OCI-LY1 (cell line): ENCODE data around the gene TMEM235.

Source experiments
- H2AFZ ChIP-seq: fragments of 200-600 bp; sonication (generic), shearing (Covaris generic); 2 replicates; pipeline ENCODE4 v1.6.0; 2014; ENCODE audit warnings: antibody characterized with exemption, mild to moderate bottlenecking, low read length
- H3F3A ChIP-seq: fragments of 200-600 bp; sonication (generic), shearing (Covaris generic); 2 replicates; pipeline ENCODE4 v1.6.0; 2014; ENCODE audit warnings: mild to moderate bottlenecking, antibody characterized with exemption, low read length, moderate library complexity; ENCODE audit not compliant: insufficient read depth
- H3K27ac ChIP-seq: fragments of 200-600 bp; sonication (generic); 2 replicates; pipeline ENCODE4 v1.5.1; 2014; ENCODE audit warnings: low read length, mixed run types, mild to moderate bottlenecking, low read depth; ENCODE audit not compliant: poor library complexity, severe bottlenecking
- H3K27me3 ChIP-seq: fragments of 200-600 bp; sonication (generic); 2 replicates; pipeline ENCODE4 v1.6.0; 2014; ENCODE audit warnings: antibody characterized with exemption, mild to moderate bottlenecking, low read length, moderate library complexity; ENCODE audit not compliant: insufficient read depth
- H3K36me3 ChIP-seq: fragments of 200-600 bp; sonication (generic); 2 replicates; pipeline ENCODE4 v1.6.1; 2014; ENCODE audit warnings: mild to moderate bottlenecking, antibody characterized with exemption, low read length, moderate library complexity, mixed read lengths; ENCODE audit not compliant: insufficient read depth
- H3K4me1 ChIP-seq: fragments of 200-600 bp; sonication (generic); 2 replicates; pipeline ENCODE4 v1.5.1; 2014; ENCODE audit warnings: mild to moderate bottlenecking, low read length, moderate library complexity; ENCODE audit not compliant: insufficient read depth, severe bottlenecking
- H3K4me2 ChIP-seq: fragments of 200-600 bp; sonication (generic), shearing (Covaris generic); 2 replicates; pipeline ENCODE4 v1.6.1; 2014; ENCODE audit warnings: low read length
- H3K4me3 ChIP-seq: fragments of 200-600 bp; sonication (generic); 2 replicates; pipeline ENCODE4 v1.5.1; 2014; ENCODE audit warnings: low read length, low read depth, mild to moderate bottlenecking, mixed read lengths; ENCODE audit not compliant: poor library complexity, severe bottlenecking
- H3K79me2 ChIP-seq: fragments of 200-600 bp; shearing (Covaris generic); 2 replicates; pipeline ENCODE4 v1.6.1; 2016; ENCODE audit warnings: mixed run types, low read length, mixed read lengths; ENCODE audit not compliant: insufficient read depth
- H3K9ac ChIP-seq: fragments of 200-600 bp; sonication (generic), shearing (Covaris generic); 2 replicates; pipeline ENCODE4 v1.6.1; 2014; ENCODE audit warnings: mild to moderate bottlenecking, low read length, mixed read lengths
- H3K9me2 ChIP-seq: fragments of 200-600 bp; sonication (generic), shearing (Covaris generic); 2 replicates; pipeline ENCODE4 v1.6.1; 2014; ENCODE audit warnings: low read depth, mild to moderate bottlenecking, low read length, mixed read lengths
- H3K9me3 ChIP-seq: fragments of 200-600 bp; shearing (Covaris generic); 2 replicates; pipeline ENCODE4 v1.6.1; 2014; ENCODE audit warnings: low read length, mixed read lengths
- H4K20me1 ChIP-seq: fragments of 200-600 bp; sonication (generic), shearing (Covaris generic); 2 replicates; pipeline ENCODE4 v1.6.0; 2016; ENCODE audit warnings: mild to moderate bottlenecking, low read length; ENCODE audit not compliant: insufficient read depth
- CTCF ChIP-seq: fragments of 200-600 bp; sonication (generic), shearing (Covaris generic); IDR thresholded peaks from 2 replicates; pipeline ENCODE4 v1.5.1; 2017; ENCODE audit warnings: mild to moderate bottlenecking, antibody characterized with exemption, low read length, moderate library complexity, mixed read lengths
- EZH2 ChIP-seq: fragments of 200-600 bp; sonication (generic), shearing (Covaris generic); IDR thresholded peaks from 2 replicates; pipeline ENCODE4 v1.8.0; 2017; ENCODE audit warnings: borderline replicate concordance, mixed run types, mild to moderate bottlenecking, antibody characterized with exemption, low read length, moderate library complexity, mixed read lengths

TMEM235 gene

GRCh38 chr17:78275355-78275754 lies 43.9 kb downstream of the TMEM235 start:
- Histone ChIP-seq H3K4me3 (no peak overlapping the region), H3K27me3 (peaks cover 8% of the 10 kb centered on the region), H3F3A (0 out of 2 replicates have a peak, but pooled peaks cover 3% of the 10 kb centered on the region), H3K4me1 (peaks cover 43% of the 10 kb centered on the region), H3K9me2 (no peaks in the 10 kb centered on the region), H3K27ac (peak overlapping the region; percentile 82), H2AFZ (no peak overlapping the region), H3K79me2 (no peaks in the 10 kb centered on the region), H4K20me1 (no peaks in the 10 kb centered on the region), H3K36me3 (no peaks in the 10 kb centered on the region; the same call in 1 of the 2 replicates), H3K4me2 (no peak overlapping the region), H3K9ac (no peak overlapping the region), H3K9me3 (peaks cover 3% of the 10 kb centered on the region; the same call in 1 of the 2 replicates)
- no peak for TF ChIP-seq CTCF

- H4K20me1 ChIP-seq, result no peaks in the 10 kb centered on the region
- no peak overlapping the region for H2AFZ ChIP-seq
- peak overlapping the region; percentile 82 for H3K27ac ChIP-seq
- H3K9ac ChIP-seq, result no peak overlapping the region
- peaks cover 43% of the 10 kb centered on the region for H3K4me1 ChIP-seq
- no peak overlapping the region for H3K4me3 ChIP-seq
- TF ChIP-seq CTCF (no peak), EZH2 (no peak)
- H3K9me3 ChIP-seq, result peaks cover 3% of the 10 kb centered on the region; the same call in 1 of the 2 replicates
- no peaks in the 10 kb centered on the region; the same call in 1 of the 2 replicates for H3K36me3 ChIP-seq
- 0 out of 2 replicates have a peak, but pooled peaks cover 3% of the 10 kb centered on the region for H3F3A ChIP-seq
- no peaks in the 10 kb centered on the region for H3K9me2 ChIP-seq
- peak overlapping the region; percentile 39; the same call in 1 of the 2 replicates for H3K4me2 ChIP-seq
- H3K27me3 ChIP-seq, result peaks cover 15% of the 10 kb centered on the region
- H3K79me2 ChIP-seq, result no peaks in the 10 kb centered on the region
Observed at GRCh38 chr17:78276098-78276887, 44.9 kb downstream of the TMEM235 start.

GRCh38 chr17:78278139-78278741 lies 46.8 kb downstream of the TMEM235 start:
- Histone ChIP-seq H3K4me1 (peaks cover 28% of the 10 kb centered on the region), H3K27ac (no peak overlapping the region), H3K4me2 (0 out of 2 replicates have a peak overlapping the region, but pooled peaks have one; percentile 27), H3K4me3 (peak overlapping the region; percentile 2), H3K9me2 (no peaks in the 10 kb centered on the region), H4K20me1 (no peaks in the 10 kb centered on the region), H3K79me2 (no peaks in the 10 kb centered on the region), H3K9me3 (peaks cover 3% of the 10 kb centered on the region; the same call in 1 of the 2 replicates), H3K36me3 (no peaks in the 10 kb centered on the region; the same call in 1 of the 2 replicates), H3F3A (0 out of 2 replicates have a peak, but pooled peaks cover 3% of the 10 kb centered on the region), H3K27me3 (peaks cover 15% of the 10 kb centered on the region), H3K9ac (no peak overlapping the region), H2AFZ (no peak overlapping the region)
- no peak for TF ChIP-seq CTCF
- TF ChIP-seq EZH2, result no peak
